ENCODE measurements around the gene RFX5.
"Not testable (repeated sequence)": the region's sequence is repeated elsewhere in the genome, so short reads cannot be mapped to it uniquely, and the experiment has no call there.

The RFX5 gene

DNA sequence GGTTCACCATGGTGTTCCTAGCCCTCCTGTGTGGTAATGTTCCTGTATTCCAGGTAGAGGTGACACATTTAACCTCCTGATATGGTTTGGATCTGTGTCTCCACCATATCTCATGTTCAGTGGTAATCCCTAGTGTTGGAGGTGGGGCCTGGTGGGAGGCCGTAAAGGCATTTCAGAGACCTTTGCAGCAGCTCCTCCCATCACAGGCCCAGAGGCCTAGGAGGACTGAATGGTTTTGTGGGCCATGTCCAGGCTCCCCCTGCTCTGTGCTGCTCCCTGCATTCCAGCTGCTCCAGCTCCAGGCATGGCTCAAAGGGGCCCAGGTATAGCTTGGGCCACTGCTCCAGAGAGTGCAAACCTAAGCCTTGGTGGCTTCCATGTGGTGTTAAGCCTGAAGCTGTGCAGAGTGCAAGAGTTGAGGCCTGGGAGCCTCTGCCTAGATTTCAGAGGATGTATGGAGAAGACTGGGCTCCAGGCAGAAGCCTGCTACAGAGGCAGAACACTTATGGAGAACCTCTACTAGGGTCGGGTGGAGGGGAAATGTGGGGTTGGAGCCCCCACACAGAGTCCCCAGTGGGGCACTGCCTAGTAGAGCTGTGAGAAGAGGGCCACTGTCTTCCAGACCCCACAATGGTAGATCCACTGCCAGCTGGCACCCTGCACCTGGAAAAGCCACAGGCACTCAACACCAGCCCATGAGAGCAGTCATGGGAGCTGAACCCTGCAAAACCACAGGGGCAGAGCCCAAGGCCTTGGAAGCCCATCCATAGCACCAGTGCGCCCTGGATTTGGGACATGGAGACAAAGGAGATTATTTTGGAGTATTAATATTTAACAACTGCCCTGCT, 15.5 kb upstream of the RFX5 start:
- DNase-seq (ENCODE audit: low spot score), result no peak

- DNase-seq (ENCODE audit: low spot score), result no peak
Observed at GRCh38 chr1:151361883-151362282, 14.8 kb upstream of the RFX5 start.

DNA sequence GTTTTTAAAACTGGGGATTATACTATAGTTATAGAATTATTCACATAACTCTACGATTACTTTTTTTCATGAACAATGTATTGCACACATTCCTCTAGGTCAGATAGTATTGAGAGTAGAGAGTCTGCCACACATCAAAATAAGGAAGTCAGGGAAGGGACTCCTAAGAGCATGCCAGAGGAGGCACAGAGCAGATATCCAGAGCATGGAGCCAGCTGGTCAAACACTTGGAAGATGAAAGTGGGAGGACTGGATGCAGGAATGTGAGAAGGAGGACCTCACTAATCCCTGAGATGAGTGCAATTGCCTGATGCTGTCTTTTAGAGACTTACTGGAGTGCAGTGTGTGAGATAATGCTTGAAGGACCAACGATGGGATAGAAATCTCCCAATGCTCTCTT, 9.6 kb upstream of the RFX5 start:
- no peak for DNase-seq (ENCODE audit: low spot score)

GRCh38 chr1:151352021-151352718, 5.1 kb upstream of the RFX5 start:
- DNase-seq (ENCODE audit: low spot score), result no peak

GRCh38 chr1:151350323-151350722, 3.3 kb upstream of the RFX5 start:
- not testable (repeated sequence) for DNase-seq (ENCODE audit: low spot score)

- DNase-seq (ENCODE audit: low spot score), result no peak
Observed at GRCh38 chr1:151347523-151348246, 633 bp upstream of the RFX5 start.

DNA sequence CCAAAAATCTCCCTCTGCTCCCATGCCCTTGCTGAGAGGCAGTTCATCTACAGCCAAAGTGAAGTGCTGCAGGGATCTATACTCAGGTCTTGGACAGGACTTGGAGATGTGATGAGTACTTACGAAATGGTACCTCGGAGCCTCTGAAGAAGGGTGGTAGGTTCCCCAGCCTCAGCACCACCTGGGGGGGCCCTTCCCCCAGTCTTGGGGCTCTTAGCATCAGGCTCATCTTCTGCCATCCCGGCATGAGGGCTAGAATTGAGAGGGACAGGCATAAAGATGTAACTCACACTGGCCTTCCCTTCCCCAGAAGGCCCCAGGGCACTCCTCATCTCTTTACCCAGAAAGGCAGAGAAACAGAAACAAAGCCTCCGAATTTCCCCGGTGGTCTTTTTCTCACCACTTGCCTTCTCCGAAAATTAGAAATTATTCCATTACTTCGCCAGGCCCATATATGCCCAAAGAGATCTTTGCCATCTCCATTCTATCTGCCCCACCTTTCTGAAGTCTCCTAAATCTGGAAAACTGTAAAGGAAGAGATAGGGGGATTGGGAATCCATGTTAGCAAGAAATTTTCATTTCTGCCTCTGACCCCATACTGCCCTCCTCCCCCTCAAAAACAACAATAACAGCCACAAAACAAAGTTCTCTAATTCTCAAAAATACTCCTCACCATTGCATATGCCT, 827 bp downstream of the RFX5 start:
- no peak for DNase-seq (ENCODE audit: low spot score)

GRCh38 chr1:151344291-151344690, 2.8 kb downstream of the RFX5 start:
- no peak for DNase-seq (ENCODE audit: low spot score)

GRCh38 chr1:151343587-151343986, 3.5 kb downstream of the RFX5 start:
- DNase-seq (ENCODE audit: low spot score), result no peak

GRCh38 chr1:151342569-151342968, 4.5 kb downstream of the RFX5 start:
- no peak for DNase-seq (ENCODE audit: low spot score)

GRCh38 chr1:151342021-151342420, 5.0 kb downstream of the RFX5 start:
- DNase-seq (ENCODE audit: low spot score), result no peak

GRCh38 chr1:151340870-151341754, 5.9 kb downstream of the RFX5 start:
- DNase-seq (ENCODE audit: low spot score), result peak; percentile 73

- no peak for DNase-seq (ENCODE audit: low spot score)
Observed at GRCh38 chr1:151336556-151336955, 10.5 kb downstream of the RFX5 start.

DNA sequence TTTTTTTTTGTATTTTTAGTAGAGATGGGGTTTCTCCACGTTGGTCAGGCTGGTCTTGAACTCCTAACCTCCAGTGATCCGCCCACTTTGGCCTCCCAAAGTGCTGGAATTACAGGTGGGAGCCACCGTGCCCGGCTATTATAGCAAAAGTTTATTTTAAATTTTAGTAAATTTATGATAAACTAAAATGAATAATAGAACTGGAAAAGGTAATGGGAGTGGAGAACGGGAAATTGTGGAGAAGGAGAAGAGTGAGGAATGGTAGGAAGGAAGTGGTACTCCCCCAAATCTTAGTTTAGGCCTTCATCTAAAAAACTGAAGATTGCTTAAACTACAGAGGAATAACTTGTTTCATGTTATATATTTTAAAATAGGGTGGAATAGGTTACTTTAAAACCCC, 12.2 kb downstream of the RFX5 start:
- DNase-seq (ENCODE audit: low spot score), result no peak

DNA sequence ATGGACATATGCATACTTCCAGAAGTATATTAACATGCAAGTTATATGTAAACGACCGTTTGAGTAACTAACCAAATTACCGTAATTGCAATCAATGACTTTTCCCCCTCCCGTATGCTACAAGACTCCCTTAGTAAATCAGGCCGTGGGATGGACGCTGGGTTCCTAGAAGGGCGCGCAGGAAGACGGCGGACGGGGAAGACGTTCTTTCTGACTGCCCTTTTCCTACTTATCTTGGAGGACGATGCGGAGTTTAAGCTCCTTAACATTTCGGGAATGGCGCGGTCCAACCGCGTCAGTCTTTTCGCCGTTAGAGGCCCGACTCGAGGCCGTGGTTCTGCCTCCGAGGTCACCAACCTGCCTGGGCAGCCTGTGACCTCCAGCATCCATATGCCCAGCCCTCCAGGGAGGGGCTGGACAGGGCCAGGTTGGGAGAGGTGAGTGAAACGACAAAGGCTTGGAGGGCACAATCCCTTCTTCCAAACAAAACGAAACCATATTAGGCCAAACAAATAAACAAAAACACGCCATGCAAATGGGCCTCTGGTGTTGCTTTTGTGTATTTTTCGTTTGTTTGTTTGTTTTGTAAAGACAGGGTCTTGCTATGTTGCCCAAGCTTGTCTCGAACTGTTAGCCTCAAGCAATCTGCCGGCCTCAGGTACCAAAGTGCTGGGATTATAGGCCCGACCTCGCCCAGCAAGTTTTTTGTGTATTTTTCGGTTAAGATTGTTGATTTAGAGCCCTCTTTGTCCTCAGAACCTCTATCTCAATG, 19.0 kb downstream of the RFX5 start:
- peak; percentile 45 for DNase-seq (ENCODE audit: low spot score)

GRCh38 chr1:151327223-151327902, 19.7 kb downstream of the RFX5 start, which contains the start of gene PI4KB:
Gene PI4KB (minus strand): TSS chr1:151327416. CDS start chr1:151316481, 10,935 bp downstream.
- peak; percentile 97 for DNase-seq (ENCODE audit: low spot score)

- no peak for DNase-seq (ENCODE audit: low spot score)
Observed at GRCh38 chr1:151326619-151327222, 20.3 kb downstream of the RFX5 start.

- no peak for DNase-seq (ENCODE audit: low spot score)
Observed at GRCh38 chr1:151325646-151326429, 21.2 kb downstream of the RFX5 start.

Measured in D341Med (cell line).